ENCODE data around the gene KDELR3. TPM values are rescaled to one million over a fixed set of nuclear protein-coding genes. Genes with fewer than 3 reads are reported as not detected.

Gene KDELR3
- total and polyA plus RNA-seq, 2 donors (not counting 3 experiments of a cell fraction or from before 2014, with no cell fraction given): 28.6 to 61.3 TPM

DNA sequence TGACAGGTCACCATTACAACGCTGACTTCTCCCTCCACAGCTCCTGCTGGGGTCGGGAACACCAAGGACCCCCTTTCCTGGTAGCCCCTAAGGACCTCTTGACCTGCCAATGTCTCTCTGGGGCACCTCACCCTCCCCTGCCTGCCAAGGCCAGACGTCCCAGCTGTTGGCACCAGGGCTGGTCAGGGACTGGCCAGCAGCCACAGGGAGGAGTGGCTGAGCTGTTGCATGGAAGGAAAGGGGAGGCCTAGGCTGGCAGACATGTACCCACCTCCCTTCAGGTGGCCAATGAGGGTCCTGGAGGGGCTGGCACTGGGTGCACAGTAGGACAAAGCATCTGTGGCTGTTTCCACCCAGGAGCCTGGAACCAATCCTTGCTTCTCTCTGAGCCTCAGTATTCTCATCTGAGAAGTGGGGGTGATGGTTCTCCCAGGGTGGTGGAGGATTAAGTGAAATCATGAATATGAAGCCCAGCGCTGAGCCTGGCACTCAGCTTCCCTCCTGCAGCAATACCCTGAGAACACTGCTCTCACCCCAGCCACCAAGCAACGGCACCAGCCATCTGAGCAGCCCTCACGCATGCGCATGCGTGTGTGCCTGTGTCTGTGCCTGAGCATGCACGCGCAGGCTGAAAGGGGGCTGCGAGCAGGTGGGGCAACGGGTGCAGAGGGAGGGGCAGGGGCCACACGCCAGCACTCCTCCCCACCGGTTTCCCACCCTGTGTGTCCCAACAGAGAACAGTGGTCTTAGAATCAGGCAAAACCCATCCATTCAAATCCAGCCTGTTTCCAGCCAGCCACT is 18.8 kb upstream of the KDELR3 start:
- H4K20me1 ChIP-seq (replicated peaks; ENCODE audit: control insufficient read depth, extremely low read depth, insufficient read depth, low read length): no peaks in the 10 kb centered on the region
- ChIA-PET POLR2A (no interaction called here), CTCF (interaction anchor here (0.9 kb wide), 1 partner anchor 36 kb away, joined by 3 read pairs; no protein-coding TSS in a partner anchor)
- no peak overlapping the region for H2AFZ ChIP-seq (ENCODE audit: low read depth, low read length)
- peaks cover 20 to 30% of the 10 kb centered on the region in 2 experiments for H3K27me3 ChIP-seq (ENCODE audit: control insufficient read depth in 2 of 2, insufficient read depth in 2 of 2, low read length in 2 of 2)
- TF ChIP-seq GATA2 (IDR thresholded peaks at IDR 0.05; ENCODE audit: insufficient read depth, insufficient read length, low read depth, low read length) (no peak), JUN (IDR thresholded peaks at IDR 0.05; ENCODE audit: borderline replicate concordance, insufficient read depth, insufficient read length, low read depth) (no peak), EZH2 (IDR thresholded peaks at IDR 0.05; ENCODE audit: borderline replicate concordance, low read depth, low read length, severe bottlenecking) (no peak), POLR2A (IDR thresholded peaks at IDR 0.05; ENCODE audit: low read depth, low read length) (no peak), MYC (IDR thresholded peaks at IDR 0.05; ENCODE audit: low read depth, low read length) (no peak), POLR2AphosphoS5 (IDR thresholded peaks at IDR 0.05; ENCODE audit: insufficient read depth, low read depth, low read length) (no peak), FOS (IDR thresholded peaks at IDR 0.05; ENCODE audit: borderline replicate concordance, insufficient read depth, low read length) (no peak)
- TF ChIP-seq, protein P1, sequence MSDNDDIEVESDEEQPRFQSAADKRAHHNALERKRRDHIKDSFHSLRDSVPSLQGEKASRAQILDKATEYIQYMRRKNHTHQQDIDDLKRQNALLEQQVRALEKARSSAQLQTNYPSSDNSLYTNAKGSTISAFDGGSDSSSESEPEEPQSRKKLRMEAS (IDR thresholded peaks at IDR 0.05; ENCODE audit: insufficient read depth, insufficient read length): no peak
- TF ChIP-seq, protein P2, sequence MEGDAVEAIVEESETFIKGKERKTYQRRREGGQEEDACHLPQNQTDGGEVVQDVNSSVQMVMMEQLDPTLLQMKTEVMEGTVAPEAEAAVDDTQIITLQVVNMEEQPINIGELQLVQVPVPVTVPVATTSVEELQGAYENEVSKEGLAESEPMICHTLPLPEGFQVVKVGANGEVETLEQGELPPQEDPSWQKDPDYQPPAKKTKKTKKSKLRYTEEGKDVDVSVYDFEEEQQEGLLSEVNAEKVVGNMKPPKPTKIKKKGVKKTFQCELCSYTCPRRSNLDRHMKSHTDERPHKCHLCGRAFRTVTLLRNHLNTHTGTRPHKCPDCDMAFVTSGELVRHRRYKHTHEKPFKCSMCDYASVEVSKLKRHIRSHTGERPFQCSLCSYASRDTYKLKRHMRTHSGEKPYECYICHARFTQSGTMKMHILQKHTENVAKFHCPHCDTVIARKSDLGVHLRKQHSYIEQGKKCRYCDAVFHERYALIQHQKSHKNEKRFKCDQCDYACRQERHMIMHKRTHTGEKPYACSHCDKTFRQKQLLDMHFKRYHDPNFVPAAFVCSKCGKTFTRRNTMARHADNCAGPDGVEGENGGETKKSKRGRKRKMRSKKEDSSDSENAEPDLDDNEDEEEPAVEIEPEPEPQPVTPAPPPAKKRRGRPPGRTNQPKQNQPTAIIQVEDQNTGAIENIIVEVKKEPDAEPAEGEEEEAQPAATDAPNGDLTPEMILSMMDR (IDR thresholded peaks at IDR 0.05; ENCODE audit: extremely low read depth in 1 of 2, insufficient read depth in 1 of 2, low read depth in 1 of 2, low read length in 2 of 2): no peak
- no peaks in the 10 kb centered on the region for H3K36me3 ChIP-seq (ENCODE audit: control insufficient read depth in 2 of 2, extremely low read depth in 1 of 2, insufficient read depth in 2 of 2, low read length in 2 of 2)
- BruUV-seq (replicated peaks): no TSS peak
- H3K79me2 ChIP-seq (ENCODE audit: control insufficient read depth, insufficient read depth, low read length): no peaks in the 10 kb centered on the region
- no peak overlapping the region for H3K27ac ChIP-seq (ENCODE audit: insufficient read depth, low read depth, low read length)
- DNase-seq (ENCODE audit: low read depth, low spot score): no peak
- H3K9me1 ChIP-seq (replicated peaks; ENCODE audit: control insufficient read depth, extremely low read depth, insufficient read depth, low read length): no peaks in the 10 kb centered on the region
- FAIRE-seq: no peak
- no peak overlapping the region for H3K4me3 ChIP-seq (replicated peaks in 1 of 3; ENCODE audit: insufficient read depth in 1 of 3, low read depth in 1 of 3, low read length in 3 of 3)
- no peaks in the 10 kb centered on the region for H3K4me1 ChIP-seq (ENCODE audit: control insufficient read depth, extremely low read depth, insufficient read depth, low read length)
- dilution Hi-C loops (cut with MboI; ENCODE audit: extremely low pct_ligation_motif_present, low sequenced_read_pairs): no loop called here
- intact Hi-C loops (cut with micrococcal nuclease): no loop called here
- H3K9ac ChIP-seq (replicated peaks; ENCODE audit: extremely low read depth, insufficient read depth, low read length): no peak overlapping the region
- H3K4me2 ChIP-seq (ENCODE audit: insufficient read depth, low read length): no peak overlapping the region
- no peaks in the 10 kb centered on the region for H3K9me3 ChIP-seq (replicated peaks; ENCODE audit: control insufficient read depth, insufficient read depth, low read length)

Data from endothelial cell of umbilical vein (primary cell).